ENCODE measurements around the gene OVOL2.
"Not testable (repeated sequence)": the region's sequence is repeated elsewhere in the genome, so short reads cannot be mapped to it uniquely, and the experiment has no call there.

DNA sequence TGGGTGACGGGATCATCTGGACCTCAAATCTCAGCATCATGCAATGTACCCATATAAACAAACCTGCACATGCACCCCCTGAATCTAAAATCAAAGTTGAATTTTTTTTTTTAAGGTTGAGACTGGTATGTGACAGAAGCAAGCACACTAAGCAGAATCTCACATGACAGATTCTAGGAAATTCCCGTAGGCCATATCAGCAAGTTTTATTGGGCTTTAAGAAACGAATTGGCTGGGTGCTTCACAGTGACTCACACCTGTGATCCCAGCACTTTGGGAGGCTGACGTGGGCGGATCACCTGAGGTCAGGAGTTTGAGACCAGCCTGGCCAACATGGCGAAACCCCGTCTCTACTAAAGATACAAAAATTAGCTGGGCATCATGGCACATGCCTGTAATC is 30.7 kb downstream of the OVOL2 start:
- TF ChIP-seq, protein P1, sequence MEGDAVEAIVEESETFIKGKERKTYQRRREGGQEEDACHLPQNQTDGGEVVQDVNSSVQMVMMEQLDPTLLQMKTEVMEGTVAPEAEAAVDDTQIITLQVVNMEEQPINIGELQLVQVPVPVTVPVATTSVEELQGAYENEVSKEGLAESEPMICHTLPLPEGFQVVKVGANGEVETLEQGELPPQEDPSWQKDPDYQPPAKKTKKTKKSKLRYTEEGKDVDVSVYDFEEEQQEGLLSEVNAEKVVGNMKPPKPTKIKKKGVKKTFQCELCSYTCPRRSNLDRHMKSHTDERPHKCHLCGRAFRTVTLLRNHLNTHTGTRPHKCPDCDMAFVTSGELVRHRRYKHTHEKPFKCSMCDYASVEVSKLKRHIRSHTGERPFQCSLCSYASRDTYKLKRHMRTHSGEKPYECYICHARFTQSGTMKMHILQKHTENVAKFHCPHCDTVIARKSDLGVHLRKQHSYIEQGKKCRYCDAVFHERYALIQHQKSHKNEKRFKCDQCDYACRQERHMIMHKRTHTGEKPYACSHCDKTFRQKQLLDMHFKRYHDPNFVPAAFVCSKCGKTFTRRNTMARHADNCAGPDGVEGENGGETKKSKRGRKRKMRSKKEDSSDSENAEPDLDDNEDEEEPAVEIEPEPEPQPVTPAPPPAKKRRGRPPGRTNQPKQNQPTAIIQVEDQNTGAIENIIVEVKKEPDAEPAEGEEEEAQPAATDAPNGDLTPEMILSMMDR (IDR thresholded peaks at IDR 0.05; ENCODE audit: insufficient read depth, low read length, poor library complexity, severe bottlenecking), result not testable (repeated sequence)
- not testable (repeated sequence) for TF ChIP-seq EZH2phosphoT487 (conservative IDR thresholded peaks at IDR 0.05; ENCODE audit: low read length)

Measured in SU-DHL-6 (cell line).